Uterus (tissue), 2 donors: ENCODE measurements around the gene CUTA.

Experiments used
- CTCF ChIP-seq, 4 experiments: fragments of 200-600 bp in 2 of 4; fragments of 450-650 bp in 2 of 4; sonication (generic) in 2 of 4; IDR thresholded peaks; one replicate each; pipeline ENCODE4 v1.5.1; 2016 to 2019; ENCODE audit warnings: antibody characterized with exemption in 4 of 4, mild to moderate bottlenecking in 2 of 4, moderate library complexity in 1 of 4
- POLR2A ChIP-seq, 2 donors: fragments of 450-650 bp; IDR thresholded peaks; one replicate each; pipeline ENCODE4 v1.6.1; 2016; ENCODE audit warnings: antibody characterized with exemption in 2 of 2, mild to moderate bottlenecking in 1 of 2, moderate library complexity in 1 of 2

GRCh38 chr6:33377171-33377570 lies 40.7 kb downstream of the CUTA start:
- no peak for TF ChIP-seq CTCF (IDR thresholded peaks at IDR 0.05)
- TF ChIP-seq POLR2A (IDR thresholded peaks at IDR 0.05): no peak
